NCI-H1930 (cell line): Measurements from ENCODE around the gene ACACB.

ENCODE experiments used
- DNase-seq, 2 experiments: peaks; one replicate each; lab custom pipeline; 2025; lab: John Stamatoyannopoulos, UW

Gene ACACB

DNA sequence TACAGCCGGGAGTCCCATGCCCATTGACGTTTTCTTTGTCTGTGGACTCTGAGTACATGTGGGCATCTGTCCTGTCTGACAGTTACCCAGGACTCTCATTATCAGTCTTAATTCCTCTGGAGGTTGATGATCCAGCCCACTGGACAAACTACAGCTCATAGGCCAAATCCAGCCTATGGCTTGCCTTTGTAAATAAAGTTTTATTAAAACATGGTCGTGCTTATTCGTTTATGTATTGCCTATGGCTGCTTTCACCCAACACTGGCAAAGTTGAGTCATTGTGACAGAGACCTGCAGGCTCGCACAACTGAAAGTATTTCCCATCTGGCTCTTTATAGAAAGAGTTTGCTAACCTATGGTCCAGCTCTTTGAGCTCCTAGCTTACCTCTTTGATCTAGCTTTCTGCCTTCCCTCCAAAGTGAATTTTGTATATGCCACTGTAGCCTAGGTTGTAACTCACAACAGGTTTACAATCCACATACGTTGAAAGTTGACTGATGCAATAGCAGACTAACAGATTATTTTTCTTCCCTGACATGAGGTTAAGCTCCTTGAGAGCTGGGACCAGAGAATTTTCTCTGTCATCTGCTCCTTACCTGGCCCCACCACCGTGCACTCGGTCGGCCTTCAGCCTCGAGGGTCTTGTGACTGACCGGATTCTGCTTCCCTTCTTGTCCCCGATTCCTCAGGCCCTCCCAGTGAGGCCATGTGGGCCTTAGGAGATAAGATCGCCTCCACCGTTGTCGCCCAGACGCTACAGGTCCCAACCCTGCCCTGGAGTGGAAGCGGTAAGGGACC is 57.3 kb downstream of the ACACB start:
- DNase-seq: no peak

DNA sequence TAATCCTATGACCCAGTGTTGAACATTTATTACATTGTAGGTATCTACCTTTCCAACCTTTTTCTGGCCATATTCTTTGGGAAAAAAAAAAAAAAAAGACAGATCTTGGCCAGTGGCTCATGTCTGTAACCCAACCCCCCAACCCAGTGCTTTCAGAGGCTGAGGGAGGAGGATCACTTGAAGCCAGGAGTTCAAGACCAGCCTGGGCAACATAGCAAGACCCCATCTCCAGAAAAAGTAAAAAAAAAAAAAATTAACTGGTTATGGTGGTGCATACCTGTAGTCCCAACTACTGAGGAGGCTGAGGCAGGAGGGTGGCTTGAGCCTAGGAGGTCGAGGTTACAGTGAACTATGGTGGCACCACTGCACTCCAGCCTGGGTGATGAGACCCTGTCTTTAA is 58.1 kb downstream of the ACACB start:
- no peak for DNase-seq

DNA sequence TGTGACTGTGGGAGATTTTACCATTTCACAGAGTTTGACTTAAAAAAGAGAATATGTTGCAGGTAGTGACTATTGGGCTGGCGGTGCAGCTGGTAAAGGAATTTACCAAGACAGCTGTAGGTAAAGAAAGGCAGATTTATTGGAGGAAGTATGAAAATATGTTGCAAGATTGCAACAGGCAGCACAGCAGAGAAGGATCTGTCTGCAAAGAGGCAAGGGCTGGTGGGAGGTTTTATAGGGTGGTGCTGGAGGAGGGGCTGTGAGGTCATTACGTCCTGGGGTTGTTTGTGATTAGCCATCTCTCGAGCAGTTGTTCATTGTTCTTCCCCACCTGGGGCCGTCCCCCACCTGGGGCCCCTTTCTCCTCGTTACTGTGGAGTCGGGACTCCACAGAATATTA is 62.1 kb downstream of the ACACB start:
- no peak for DNase-seq

DNA sequence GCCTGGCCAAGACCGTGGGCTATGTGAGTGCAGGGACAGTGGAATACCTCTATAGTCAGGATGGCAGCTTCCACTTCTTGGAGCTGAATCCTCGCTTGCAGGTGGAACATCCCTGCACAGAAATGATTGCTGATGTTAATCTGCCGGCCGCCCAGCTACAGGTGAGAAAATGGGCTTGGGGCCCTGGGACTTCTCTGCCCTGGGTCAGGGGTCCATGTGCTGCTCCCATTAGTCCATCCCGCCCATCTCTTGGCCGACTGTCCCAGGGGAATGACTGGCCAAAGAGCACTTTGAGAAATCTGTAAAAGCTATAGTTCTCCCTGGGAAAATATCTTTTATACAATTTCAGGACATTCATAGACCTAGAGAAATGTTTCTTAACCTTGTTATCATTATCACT is 63.5 kb downstream of the ACACB start:
- DNase-seq: no peak

DNA sequence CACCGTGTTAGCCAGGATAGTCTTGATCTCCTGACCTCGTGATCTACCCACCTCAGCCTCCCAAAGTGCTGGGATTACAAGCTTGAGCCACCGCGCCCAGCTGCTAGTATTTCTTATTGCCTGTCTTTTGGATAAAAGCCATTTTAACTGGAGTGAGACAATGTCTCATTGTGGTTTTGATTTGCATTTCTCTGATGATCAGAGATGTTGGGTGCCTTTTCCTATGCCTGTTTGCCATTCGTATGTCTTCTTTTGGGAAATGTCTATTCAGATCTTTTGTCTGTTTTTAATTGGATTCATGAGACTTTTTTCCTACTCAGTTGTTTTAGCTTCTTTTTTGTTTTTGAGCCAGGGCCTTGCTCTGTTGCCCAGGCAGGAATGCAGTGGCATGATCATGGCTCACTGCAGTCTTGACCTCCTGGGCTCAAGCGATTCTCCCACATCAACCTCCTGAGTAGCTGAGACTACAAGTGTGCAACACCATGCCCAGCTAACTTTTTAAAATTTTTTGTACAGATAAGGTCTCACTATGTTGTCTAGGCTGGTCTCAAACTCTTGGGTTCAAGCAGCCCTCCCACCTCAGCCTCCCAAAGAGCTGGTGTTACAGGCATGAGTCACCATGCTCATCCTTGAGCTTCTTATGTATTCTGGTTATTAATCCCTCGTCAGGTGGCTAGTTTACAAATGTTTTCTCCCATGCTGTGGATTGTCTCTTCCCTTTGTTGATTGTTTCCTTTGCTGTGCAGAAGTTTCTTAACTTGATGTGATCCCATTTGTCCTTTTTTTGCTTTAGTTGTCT is 65.9 kb downstream of the ACACB start:
- DNase-seq: no peak

DNA sequence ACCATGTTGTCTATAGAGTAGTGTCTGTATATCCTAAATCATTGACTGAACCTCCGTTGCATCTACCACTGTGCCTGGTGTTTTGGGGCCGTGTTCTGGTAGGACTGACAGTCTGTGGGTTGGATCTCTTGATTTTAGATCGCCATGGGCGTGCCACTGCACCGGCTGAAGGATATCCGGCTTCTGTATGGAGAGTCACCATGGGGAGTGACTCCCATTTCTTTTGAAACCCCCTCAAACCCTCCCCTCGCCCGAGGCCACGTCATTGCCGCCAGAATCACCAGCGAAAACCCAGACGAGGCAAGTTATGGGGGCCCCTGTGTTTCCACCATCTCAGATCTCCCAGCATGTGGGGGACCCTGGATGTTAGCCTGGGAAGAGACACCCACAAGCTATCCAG is 69.1 kb downstream of the ACACB start:
- no peak for DNase-seq

DNA sequence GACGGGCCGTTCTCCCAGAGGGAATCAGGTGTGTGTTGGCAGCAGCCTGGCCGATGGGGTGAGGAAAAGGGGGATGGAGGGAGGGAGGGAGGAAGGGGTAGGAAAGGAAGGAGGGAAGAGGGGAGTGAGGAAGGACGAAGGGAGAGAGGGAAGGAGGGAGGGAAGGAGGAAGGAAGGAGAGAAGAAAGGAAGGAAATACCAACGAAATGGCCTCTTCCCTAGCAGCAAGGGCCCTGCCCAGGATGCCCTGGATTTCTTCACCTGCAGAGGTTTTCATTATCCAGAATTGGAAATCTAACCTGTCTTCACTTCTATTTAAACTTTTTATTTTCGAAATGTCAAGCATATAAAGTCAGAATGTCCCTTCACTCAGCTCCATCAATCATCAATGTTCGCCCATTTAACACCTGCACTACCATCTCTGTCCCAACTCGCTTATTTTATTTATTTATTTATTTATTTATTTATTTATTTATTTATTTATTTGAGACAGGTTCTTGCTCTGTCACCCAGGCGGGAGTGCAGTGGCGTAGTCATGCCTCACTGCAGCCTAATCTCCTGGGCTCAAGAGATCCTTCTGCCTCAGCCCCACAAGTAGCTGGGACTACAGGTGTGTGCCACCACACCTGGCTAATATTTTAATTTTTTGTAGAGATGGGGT is 70.7 kb downstream of the ACACB start:
- DNase-seq: no peak

DNA sequence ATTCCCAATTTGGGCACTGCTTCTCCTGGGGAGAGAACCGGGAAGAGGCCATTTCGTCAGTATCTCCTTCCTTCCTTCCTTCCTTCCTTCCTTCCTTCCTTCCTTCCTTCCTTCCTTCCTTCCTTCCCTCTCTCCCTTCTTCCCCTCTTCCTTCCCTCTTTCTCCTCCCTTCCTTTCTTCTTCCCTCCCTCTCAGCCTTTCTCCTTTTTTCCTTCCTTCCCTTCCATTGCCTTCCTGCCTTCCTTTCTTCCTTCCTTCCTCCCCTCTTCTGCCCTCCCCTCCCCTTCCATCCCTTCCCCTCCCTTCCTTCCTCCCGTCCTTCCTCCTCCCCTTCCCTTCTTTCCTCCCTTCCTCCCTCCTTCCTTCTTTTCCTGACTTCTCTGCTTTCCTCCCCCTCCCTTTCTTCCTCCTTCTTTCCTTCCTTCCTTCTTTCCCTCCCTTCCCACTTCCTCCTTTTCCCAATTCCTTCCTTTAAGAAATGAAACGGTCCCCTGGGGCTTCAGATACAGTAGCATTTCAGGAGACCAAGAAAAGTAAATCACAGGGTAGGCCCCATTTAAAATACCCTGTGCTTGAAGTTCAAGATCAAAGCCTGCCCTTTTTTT is 71.8 kb downstream of the ACACB start:
- no peak for DNase-seq

DNA sequence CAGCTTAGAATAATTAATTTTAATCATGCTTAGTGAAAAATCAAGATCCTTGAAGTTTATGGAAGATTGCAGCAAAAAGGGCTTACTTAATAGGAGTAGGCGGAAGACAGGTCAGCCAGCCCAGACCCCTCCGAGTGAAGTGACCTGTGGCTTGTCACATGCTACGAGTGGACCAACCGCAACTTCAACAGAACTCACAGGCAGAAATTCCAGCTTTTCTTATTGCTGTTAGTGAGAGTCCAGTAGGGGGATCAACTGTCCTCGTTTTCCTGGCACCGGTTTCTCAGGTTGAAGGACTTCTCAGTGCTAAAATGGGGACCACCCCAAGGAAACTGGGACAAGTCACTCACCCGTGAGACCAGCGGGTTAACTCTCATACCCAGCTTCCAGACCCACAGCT is 72.9 kb downstream of the ACACB start:
- DNase-seq: no peak

DNA sequence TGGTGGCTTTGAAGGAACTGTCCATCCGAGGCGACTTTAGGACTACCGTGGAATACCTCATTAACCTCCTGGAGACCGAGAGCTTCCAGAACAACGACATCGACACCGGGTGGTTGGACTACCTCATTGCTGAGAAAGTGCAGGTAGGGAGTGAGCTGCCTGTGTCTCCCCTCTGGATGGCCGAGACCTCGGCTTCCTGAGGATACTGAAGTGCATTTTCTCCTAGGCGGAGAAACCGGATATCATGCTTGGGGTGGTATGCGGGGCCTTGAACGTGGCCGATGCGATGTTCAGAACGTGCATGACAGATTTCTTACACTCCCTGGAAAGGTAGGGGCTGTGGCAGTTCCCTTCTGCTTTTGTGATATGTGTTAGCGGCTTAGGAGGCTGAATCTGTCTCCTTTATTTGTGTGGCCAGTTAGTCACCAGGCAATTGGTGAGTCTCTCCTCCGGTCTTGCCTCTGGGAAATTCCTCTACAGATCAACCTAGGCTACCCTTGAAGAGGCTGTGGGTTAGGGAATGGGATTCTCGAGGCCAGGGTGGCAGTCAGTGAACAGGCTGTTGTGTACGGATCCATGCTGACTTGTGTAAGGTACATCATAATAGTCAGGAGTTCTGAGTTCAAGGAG is 75.3 kb downstream of the ACACB start:
- no peak for DNase-seq

DNA sequence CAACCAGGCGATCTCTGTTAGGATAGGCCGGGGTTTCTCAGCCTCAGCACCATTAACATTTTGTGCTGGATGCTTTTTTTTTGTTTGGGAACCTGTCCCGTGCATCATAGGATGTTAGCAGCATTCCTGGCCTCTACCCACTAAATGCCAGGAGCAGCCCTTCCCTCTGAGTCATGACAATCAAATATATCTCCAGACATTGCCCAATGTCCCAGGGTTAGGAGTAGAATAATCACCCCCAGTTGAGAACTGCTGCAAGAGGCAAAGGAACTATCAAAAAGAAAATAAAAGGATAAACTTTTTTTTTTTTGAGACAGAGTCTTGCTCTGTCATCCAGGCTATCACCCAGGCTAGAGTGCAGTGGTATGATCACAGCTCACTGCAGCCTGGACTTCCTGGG is 76.0 kb downstream of the ACACB start:
- no peak for DNase-seq

DNA sequence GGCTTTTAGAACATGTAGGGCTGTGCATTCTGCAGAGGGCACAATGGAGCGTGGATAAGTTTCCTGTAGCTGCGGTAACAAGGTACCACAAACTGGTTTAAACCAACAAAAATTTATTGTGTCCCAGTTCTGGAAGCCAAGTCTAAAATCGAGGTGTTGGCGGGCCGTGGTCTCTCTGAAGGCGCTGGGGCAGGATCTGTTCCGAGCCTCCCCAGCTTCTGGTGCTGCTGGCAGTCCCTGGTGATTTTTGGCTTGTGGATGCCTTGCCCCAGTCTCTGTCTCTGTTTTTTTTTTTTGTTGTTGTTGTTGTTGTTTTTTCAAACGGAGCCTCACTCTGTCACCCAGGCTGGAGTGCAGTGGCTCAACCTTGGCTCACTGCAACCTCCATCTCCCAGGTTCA is 77.5 kb downstream of the ACACB start:
- DNase-seq: no peak

DNA sequence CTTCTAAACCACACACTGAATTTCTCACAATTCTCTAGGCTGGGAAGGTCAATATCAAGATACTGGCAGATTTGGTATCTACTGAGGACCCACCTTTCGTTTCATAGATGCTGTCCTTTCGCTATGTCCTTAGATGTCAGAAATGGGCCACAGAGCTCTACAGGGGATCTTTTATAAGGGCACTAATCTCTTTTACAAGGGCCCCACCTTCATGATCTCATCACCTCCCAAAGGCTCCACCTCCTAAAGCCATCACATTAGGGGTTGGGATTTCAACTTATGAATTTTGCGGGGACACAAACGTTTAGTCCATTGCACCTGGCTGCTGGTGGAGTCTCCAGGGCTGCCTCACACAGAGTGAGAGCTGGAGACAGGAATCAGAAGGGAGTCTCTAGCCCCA is 79.9 kb downstream of the ACACB start:
- DNase-seq: no peak

DNA sequence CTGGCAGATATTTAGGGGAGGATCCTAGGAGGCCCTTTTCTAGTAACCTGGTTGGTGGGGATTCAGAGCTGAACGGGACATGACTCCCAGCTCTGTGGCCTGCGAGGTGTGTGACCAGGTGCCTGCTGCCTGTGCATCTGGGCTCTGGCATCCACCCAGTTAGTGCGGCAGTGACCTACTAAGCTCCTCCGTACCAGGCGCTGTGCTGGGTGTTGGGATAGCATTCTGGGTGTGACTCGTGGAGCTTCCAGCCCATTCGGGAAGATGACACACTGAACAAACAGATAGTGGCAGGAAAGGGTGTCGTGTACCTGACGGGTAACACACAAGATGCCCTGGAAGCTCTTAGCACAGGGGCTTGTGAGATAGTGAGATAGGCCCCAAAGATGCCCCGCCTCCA is 80.9 kb downstream of the ACACB start:
- DNase-seq: no peak

DNA sequence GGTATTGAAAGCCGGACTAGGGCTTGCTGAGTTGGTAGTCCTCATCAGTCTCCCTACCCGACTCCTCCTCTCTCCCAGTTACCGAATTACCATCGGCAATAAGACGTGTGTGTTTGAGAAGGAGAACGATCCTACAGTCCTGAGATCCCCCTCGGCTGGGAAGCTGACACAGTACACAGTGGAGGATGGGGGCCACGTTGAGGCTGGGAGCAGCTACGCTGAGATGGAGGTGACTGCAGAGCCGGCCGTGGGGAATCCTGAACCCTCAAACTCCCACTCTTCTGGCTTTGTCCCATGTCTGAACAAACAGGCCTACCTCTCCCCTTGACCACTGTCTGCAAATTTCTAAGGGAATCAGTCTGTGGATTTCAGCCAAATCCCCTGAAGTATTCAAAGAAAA is 82.9 kb downstream of the ACACB start:
- no peak for DNase-seq

DNA sequence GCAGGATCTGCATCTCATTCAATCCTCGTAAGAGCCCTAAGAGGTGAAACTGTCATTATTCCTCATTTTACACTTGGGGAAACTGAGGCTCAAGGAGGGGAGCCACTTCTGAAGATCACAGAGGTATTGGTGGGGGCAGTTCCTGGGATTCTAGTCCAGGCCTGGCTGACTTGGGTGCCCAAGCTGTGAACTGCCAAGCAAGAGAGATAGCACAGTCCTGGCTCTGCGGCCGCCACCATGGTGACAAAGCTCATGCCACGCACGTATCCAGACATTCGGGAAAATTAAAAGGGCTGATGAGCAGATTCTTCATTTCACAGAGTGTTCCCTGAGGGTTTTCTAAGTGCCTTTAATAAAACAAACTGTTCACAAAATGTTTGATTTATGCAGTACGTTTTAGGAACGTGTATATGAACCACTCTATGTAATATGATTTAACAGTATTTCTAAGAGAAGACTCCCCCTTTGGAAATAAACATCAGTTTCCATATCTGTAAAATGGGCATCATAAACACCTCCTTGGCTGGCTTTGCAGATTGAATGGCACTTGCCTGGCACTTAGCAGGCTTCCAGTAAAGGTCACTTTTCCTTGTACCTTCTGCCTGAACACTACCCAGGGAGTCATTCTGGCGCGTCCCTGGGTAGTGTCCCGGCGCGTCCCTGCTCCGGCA is 84.6 kb downstream of the ACACB start:
- no peak for DNase-seq

DNA sequence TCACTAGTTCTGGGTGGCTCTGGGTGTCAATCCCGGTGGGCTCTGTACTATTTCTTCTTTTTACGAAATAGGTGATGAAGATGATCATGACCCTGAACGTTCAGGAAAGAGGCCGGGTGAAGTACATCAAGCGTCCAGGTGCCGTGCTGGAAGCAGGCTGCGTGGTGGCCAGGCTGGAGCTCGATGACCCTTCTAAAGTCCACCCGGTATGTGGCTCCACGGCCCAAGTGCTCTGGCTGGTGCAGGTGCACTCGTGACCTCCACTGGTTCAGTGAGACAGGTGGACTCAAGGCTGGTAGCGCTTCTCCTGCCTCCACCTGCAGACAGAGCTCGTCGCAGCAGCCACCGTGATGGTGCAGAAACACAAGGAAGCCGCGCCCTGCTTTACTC is 85.1 kb downstream of the ACACB start:
- DNase-seq: no peak

DNA sequence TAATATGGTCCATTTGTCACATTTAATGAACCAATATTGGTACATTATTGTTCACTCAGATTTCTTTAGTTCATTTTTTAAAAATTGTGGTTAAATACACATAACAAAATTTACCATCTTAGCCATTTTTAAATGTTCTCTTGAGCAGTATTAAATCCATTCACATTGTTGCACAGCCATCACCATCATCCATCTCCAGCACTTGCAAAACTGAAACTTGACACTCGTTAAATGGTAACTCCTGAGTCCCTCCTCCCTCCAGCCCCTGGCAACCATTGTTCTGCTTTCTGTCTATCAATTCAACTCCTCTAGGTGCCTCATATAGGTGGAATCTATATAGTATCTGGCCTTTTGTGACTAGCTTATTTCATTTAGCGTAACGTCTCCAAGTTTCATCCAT is 86.4 kb downstream of the ACACB start:
- no peak for DNase-seq

DNA sequence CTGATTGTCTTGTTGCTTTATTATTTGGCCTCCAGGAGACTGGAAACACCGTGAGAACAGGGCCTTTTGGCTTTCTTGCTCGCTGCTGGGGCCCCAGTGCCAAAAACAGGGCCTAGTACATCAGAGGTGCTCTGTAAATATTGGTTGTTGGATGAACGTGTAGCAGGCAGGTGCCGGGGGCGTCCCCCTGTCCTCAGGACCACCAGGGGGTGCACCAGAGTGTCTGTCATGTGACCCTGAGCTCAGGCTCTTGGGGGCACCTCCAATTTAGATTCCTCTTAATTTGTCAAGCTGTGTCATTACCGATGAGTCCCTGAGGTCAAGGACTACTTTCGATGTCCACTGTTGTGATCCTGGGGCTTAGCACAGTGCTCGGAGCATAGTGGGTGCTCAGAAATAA is 87.1 kb downstream of the ACACB start:
- DNase-seq: no peak

DNA sequence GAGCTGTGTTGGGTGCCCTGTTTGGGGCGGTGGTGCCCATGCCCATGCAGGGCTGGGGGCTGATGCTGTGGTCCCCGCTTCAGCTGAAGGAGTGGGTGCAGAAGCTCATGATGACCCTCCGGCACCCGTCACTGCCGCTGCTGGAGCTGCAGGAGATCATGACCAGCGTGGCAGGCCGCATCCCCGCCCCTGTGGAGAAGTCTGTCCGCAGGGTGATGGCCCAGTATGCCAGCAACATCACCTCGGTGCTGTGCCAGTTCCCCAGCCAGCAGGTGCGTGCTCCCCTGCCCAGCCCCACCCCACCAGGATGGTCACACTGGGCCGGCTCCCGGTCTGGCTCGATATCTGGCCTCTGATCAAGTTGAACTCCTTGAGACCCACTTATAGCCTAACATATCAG is 92.7 kb downstream of the ACACB start:
- no peak for DNase-seq

DNA sequence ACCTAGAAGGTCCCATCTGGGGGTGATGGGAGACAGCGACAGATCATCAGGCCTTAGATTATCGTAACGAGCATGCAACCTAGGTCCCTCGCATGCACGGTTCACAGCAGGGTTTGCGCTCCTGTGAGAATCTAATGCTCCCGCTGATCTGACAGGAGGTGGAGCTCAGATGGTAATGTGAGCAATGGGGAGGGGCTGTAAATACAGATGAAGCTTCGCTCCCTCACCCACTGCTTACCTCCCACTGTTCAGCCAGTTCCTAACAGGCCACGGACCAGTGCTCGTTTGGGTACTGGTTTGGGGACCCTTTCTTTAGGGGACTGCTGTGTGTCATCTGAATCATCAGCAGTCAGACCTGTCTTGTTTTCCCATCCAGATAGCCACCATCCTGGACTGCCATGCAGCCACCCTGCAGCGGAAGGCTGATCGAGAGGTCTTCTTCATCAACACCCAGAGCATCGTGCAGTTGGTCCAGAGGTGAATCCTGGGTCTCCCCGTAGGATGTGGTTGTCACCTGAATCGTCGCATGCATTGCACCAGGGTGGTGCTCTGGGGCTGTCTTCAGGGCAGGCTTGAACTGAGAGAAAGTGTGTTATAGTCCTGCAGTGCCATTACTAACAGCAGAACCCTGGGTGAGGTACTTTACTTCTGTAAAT is 96.2 kb downstream of the ACACB start:
- DNase-seq: no peak
